ENCODE data around the gene MSRB3.

DNA sequence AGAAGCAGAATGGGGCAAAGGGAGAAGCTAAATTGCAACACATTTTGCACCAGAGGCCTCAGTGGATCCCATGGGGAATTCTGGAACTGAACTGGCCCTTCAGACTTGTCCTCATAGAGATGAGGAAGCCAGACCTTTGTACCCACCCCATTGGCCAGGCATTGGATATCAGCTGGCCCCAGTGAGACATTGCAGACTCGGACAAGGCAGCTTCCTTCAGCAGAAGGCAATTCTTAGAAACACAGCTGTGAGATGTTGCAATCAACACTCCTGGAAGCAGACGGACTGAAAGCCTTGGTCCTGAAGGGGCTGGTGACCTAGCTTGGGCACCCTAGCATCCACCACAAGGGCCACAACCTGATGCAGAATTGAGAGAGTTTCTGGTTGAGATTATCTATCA, 218.1 kb downstream of the MSRB3 start:
- no peak for TF ChIP-seq EZH2phosphoT487 (IDR thresholded peaks at IDR 0.05; ENCODE audit: low read depth)
- TF ChIP-seq, protein P1, sequence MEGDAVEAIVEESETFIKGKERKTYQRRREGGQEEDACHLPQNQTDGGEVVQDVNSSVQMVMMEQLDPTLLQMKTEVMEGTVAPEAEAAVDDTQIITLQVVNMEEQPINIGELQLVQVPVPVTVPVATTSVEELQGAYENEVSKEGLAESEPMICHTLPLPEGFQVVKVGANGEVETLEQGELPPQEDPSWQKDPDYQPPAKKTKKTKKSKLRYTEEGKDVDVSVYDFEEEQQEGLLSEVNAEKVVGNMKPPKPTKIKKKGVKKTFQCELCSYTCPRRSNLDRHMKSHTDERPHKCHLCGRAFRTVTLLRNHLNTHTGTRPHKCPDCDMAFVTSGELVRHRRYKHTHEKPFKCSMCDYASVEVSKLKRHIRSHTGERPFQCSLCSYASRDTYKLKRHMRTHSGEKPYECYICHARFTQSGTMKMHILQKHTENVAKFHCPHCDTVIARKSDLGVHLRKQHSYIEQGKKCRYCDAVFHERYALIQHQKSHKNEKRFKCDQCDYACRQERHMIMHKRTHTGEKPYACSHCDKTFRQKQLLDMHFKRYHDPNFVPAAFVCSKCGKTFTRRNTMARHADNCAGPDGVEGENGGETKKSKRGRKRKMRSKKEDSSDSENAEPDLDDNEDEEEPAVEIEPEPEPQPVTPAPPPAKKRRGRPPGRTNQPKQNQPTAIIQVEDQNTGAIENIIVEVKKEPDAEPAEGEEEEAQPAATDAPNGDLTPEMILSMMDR (IDR thresholded peaks at IDR 0.05; ENCODE audit: low read depth, low read length): no peak
